GM18520 (cell line): ENCODE results near the gene DNAJC11.

Experiments used
- ATAC-seq: cut with Tn5 transposase; IDR thresholded peaks from one replicate; pipeline ENCODE4 v1.9.1; 2021; ENCODE audit not compliant: unreplicated experiment

The DNAJC11 gene

GRCh38 chr1:6625584-6626149 lies 75.9 kb downstream of the DNAJC11 start:
- ATAC-seq, result peak; percentile 6

- ATAC-seq, result peak; percentile 68
Measured at GRCh38 chr1:6624710-6625583, 76.7 kb downstream of the DNAJC11 start, which contains the start of gene THAP3. Gene THAP3, plus strand, starts transcription at chr1:6624868. Its CDS starts 351 bp downstream, at chr1:6625219.

GRCh38 chr1:6623269-6623965 lies 78.2 kb downstream of the DNAJC11 start:
- ATAC-seq, result no peak

GRCh38 chr1:6622396-6623152 lies 79.0 kb downstream of the DNAJC11 start:
- ATAC-seq, result no peak

GRCh38 chr1:6621429-6622391 lies 79.9 kb downstream of the DNAJC11 start:
- no peak for ATAC-seq

GRCh38 chr1:6619045-6619444 lies 82.6 kb downstream of the DNAJC11 start:
- no peak for ATAC-seq

- ATAC-seq, result no peak
Measured at GRCh38 chr1:6614929-6615785, 86.5 kb downstream of the DNAJC11 start.

- ATAC-seq, result no peak
Measured at GRCh38 chr1:6614019-6614928, 87.3 kb downstream of the DNAJC11 start.

- peak; percentile 89 for ATAC-seq
Measured at GRCh38 chr1:6613361-6614018, 88.1 kb downstream of the DNAJC11 start, which contains the start of gene PHF13. Gene PHF13, plus strand, starts transcription at chr1:6613731. Its CDS starts 336 bp downstream, at chr1:6614067.

- ATAC-seq, result no peak
Measured at GRCh38 chr1:6612641-6613360, 88.8 kb downstream of the DNAJC11 start.

GRCh38 chr1:6603915-6604558 lies 97.6 kb downstream of the DNAJC11 start:
- no peak for ATAC-seq

GRCh38 chr1:6603238-6603914 lies 98.2 kb downstream of the DNAJC11 start:
- no peak for ATAC-seq

- ATAC-seq, result peak; percentile 47
Measured at GRCh38 chr1:6602669-6603237, 98.9 kb downstream of the DNAJC11 start, which contains the start of gene KLHL21. Gene KLHL21, minus strand, starts transcription at chr1:6602869. Its CDS starts 52 bp downstream, at chr1:6602817.

GRCh38 chr1:6601923-6602668 lies 99.5 kb downstream of the DNAJC11 start:
- ATAC-seq, result peak; percentile 26
